ENCODE results near the gene SMG6.
"Not testable (repeated sequence)": the region's sequence is repeated elsewhere in the genome, so short reads cannot be mapped to it uniquely, and the experiment has no call there.

SMG6 gene

DNA sequence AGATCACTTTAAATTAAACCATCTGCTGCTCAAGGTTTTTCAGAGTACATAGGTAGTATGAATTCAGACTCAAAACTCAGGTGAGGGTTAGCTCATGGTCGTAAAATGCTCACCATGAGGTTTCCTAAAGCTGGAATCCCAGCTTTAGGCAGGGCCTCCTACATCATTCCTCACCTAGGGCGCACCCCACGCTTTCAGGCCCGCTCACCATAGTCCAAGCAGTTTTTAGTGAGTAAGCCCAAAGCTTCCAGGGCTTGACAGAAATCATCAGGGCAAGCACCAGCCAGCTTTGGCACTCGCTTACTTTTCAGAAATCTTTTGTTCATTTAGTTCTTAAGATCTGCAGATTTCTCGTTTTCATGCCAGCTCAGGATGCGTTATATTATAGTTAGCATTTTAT is 158.9 kb downstream of the SMG6 start:
- no peak for DNase-seq (ENCODE audit: low spot score)

GRCh38 chr17:2143332-2143731 is 160.3 kb downstream of the SMG6 start:
- no peak for DNase-seq (ENCODE audit: low spot score)

DNA sequence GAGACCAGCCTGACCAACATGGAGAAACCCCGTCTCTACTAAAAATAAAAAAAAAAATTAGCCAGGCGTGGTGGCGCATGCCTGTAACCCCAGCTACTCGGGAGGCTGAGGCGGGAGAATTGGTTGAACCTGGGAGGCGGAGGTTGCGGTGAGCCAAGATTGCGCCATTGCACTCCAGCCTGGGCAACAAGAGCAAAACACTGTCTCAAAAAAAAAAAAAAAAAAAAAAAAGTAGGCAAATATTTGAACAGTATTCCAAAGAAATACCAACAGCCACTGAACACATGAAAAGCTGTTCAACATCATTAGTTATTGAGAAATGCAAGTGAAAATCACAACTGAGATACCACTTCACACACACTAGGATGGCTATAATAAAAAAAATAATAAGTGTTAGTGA is 160.9 kb downstream of the SMG6 start:
- not testable (repeated sequence) for DNase-seq (ENCODE audit: low spot score)

DNA sequence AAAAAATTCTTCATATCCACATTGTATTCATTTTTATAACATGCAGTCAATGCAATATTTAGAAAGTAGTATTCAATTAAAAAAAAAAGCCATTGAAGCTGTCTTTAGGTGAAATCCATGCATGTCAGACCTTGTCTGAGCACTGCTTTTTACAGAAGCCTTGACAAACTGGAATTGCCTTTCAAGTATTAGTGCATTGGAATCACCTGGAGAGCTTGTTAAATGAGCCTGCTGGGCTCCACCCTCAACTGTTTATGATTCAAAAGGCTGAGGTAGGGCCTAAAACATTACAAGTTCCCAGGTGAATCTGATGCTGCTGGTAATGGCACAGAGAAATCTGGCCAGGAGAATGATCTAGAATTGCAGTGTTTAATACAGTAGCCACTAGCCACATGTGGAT is 162.9 kb downstream of the SMG6 start:
- no peak for DNase-seq (ENCODE audit: low spot score)

DNA sequence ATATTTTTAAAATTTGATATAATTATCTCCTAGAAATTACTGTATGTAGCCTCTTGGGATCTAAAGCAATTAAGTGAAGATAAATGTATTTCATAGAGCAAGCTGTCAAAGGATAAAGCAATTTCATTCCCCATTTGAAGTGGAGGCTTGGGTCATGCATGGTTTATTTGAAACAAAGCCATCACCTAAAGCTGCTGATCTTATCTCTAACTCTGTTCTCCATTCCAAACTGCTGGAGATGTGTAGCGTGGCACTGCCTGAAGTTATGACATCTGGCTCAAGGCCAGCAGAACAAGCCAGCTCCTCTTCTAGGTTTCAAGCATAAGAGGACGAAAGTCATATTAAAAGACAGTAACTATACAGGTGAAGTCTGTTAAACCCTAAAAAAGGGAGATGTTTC is 164.8 kb downstream of the SMG6 start:
- DNase-seq (ENCODE audit: low spot score), result no peak

GRCh38 chr17:2138318-2138717 is 165.3 kb downstream of the SMG6 start:
- DNase-seq (ENCODE audit: low spot score), result peak; percentile 33

GRCh38 chr17:2137342-2138098 is 166.1 kb downstream of the SMG6 start:
- DNase-seq (ENCODE audit: low spot score), result peak; percentile 54

- DNase-seq (ENCODE audit: low spot score), result no peak
Measured at GRCh38 chr17:2136241-2136640, 167.3 kb downstream of the SMG6 start.

- no peak for DNase-seq (ENCODE audit: low spot score)
Measured at GRCh38 chr17:2128011-2128410, 175.6 kb downstream of the SMG6 start.

- DNase-seq (ENCODE audit: low spot score), result no peak
Measured at GRCh38 chr17:2125013-2125535, 178.5 kb downstream of the SMG6 start.

DNA sequence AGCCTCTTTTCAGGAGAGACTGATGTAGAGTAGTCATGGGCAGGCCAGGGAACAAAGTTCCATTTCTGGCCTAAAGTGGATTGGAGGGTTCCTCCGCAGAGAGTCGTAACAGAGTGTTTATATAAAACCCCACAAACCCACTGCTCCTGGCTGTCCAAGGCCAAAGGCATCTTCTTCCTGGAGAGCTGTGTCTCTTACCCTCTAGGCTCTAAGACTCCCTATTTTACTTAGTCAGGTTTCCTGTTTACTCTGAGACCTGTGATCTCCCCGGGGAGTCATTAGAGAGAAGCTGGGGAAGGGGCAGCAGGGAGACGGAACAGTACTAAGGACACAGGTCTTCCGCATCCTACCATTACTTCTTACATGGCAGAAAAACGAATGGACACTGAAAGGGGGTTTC is 179.2 kb downstream of the SMG6 start:
- no peak for DNase-seq (ENCODE audit: low spot score)

- peak; percentile 8 for DNase-seq (ENCODE audit: low spot score)
Measured at GRCh38 chr17:2123375-2124251, 180.0 kb downstream of the SMG6 start.

GRCh38 chr17:2122641-2123302 is 180.8 kb downstream of the SMG6 start:
- no peak for DNase-seq (ENCODE audit: low spot score)

GRCh38 chr17:2120586-2121335 is 182.8 kb downstream of the SMG6 start:
- no peak for DNase-seq (ENCODE audit: low spot score)

DNA sequence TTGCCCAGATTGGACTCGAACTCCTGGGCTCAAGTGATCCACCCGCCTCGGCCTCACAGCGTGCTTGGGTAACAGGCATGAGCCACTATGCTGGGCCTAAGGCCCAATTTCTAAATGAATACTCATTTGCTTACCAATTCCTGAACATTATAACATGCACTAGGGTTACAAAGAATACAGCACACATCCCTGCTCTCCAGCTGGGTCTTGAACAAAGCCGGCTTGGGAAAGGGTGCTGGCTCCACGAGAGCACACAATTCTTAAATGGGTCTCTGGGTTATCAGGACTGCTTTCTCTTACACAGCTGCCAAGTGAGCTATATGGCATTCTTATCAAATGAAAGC is 190.3 kb downstream of the SMG6 start:
- no peak for DNase-seq (ENCODE audit: low spot score)

DNA sequence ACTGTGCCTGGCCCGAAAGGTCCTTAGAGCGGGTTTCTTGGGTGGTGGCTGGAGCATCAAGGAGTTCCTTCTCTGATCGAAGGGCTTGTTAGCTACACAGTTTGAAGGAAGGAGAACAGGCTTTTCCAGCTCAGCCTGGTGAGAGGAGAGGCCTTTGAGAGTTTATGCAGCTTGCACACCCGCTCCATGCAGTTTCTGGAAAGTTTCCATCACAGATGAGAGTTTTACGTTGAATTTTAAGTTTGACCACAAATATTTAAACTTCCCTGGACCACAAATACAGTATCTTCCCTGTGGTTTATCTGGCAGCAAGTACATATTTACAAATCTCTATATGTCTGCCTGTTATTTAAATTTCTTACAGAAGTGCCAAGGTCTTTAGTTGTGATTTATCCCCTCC is 191.9 kb downstream of the SMG6 start:
- no peak for DNase-seq (ENCODE audit: low spot score)

DNA sequence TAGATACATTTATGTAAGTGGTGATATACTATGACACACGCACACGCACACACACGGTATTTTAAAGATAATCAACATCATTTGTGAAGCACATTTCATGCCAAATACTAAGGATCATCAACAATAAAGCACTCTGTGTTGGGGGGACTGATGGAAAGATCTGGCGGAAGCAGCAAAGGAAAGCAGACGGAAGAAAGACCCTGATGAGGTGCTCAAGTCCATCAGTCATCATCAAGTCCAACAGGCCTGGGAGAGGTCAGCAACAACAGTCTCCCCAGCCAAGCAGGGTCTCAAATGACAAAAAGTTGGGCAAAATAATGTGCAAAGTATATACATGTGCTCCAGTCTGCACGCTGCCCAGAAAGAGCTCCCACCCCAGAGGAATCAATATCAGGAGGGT is 193.1 kb downstream of the SMG6 start:
- no peak for DNase-seq (ENCODE audit: low spot score)

- DNase-seq (ENCODE audit: low spot score), result no peak
Measured at GRCh38 chr17:2108170-2108569, 195.4 kb downstream of the SMG6 start.

GRCh38 chr17:2107506-2107905 is 196.1 kb downstream of the SMG6 start:
- no peak for DNase-seq (ENCODE audit: low spot score)

DNA sequence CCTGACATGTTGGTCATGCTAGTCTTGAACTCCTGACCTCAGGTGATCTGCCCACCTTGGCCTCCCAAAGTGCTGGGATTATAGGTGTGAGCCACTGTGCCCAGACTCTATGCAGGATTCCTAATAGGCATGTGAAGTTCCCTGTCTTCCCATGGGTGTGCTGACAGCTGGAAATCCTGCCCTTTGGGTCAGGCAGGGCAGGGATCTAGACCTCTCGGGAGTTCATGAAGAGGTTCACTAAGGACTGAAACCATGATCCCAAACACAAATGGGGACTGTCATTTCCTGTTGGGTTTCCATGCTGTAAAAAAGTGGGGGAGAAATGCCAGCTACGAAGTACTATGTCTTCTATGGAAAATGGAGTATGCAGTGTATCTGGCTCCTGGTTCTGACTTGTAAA is 196.5 kb downstream of the SMG6 start:
- no peak for DNase-seq (ENCODE audit: low spot score)

DNA sequence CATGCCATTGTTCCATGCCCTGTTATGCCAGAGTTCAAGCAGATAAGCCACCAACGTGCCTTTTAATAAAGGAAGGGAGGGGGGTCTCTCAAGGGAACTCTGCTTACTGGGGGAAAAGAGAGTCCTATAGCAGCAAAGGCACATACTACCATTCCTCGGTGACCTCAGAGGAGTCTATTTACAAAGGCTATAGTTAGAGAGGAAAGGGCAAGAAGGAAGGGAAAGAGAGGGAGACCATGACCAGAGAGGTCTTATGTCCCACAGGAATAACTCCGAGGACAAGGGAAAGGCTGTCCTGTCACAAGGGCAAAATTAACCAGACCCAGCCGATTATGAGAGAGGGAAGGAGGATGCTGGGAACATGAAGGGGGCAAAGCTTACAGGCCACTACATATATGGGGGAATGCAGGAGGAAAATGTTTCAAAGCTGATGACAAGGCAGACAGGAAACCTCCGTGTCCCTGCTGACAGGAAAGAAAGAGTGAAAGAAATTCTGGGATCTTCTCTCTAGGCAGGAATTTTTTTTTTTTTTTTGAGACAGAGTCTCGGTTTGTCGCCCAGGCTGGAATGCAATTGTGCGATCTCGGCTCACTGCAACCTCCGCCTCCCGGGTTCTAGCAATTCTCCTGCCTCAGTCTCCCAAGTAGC is 197.2 kb downstream of the SMG6 start:
- DNase-seq (ENCODE audit: low spot score), result no peak

DNA sequence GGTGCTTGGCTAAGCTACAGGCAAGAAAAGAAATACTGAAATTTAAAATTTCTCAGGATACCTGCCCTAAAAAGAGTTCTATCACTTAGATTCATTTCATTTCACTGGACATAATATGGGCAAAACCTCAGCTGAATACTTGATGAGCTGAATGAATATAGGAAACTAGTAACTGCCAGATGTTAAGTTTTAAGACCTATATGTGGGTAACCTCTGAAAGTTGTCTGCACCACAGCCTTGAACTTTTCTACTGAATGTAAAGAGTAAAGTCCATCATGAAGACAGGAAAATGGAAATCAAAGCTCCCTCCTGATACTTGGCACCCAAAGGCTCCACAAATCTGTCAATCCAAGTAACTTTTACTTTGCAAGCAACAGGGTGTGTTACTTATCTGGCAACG is 197.9 kb downstream of the SMG6 start:
- no peak for DNase-seq (ENCODE audit: low spot score)

Data from NAMALWA (cell line).